Karpas-422 (cell line): ENCODE results near the gene EFCAB12. TPM values are rescaled to one million over a fixed set of nuclear protein-coding genes. Genes with fewer than 3 reads are reported as not detected.

Experiments
- DNase-seq: peaks from one replicate; pipeline ENCODE4 v3.0.0-alpha.2; 2015
- H2AFZ ChIP-seq: fragments of 200-600 bp; sonication (generic); 2 replicates; pipeline ENCODE4 v1.6.1; 2014; ENCODE audit warnings: antibody characterized with exemption, low read length, mixed read lengths
- H3K27ac ChIP-seq: fragments of 200-600 bp; sonication (generic); 2 replicates; pipeline ENCODE4 v1.5.1; 2014; ENCODE audit warnings: mild to moderate bottlenecking, low read length, moderate library complexity
- H3K27me3 ChIP-seq: fragments of 200-600 bp; sonication (generic); 2 replicates; pipeline ENCODE4 v1.6.1; 2014; ENCODE audit warnings: low read length, mixed read lengths
- H3K36me3 ChIP-seq: fragments of 200-600 bp; sonication (generic); 2 replicates; pipeline ENCODE4 v1.6.1; 2014; ENCODE audit warnings: low read length, mixed read lengths; ENCODE audit not compliant: insufficient read depth
- H3K4me1 ChIP-seq: fragments of 200-600 bp; sonication (generic); 2 replicates; pipeline ENCODE4 v1.6.1; 2014; ENCODE audit warnings: mild to moderate bottlenecking, low read length, mixed read lengths
- H3K4me2 ChIP-seq: fragments of 200-600 bp; sonication (generic); 2 replicates; pipeline ENCODE4 v1.6.1; 2014; ENCODE audit warnings: low read length, low read depth, mild to moderate bottlenecking; ENCODE audit not compliant: poor library complexity, severe bottlenecking
- H3K4me3 ChIP-seq: fragments of 200-600 bp; sonication (generic); 2 replicates; pipeline ENCODE4 v1.5.1; 2014; ENCODE audit warnings: mild to moderate bottlenecking, antibody characterized with exemption, low read length, mixed read lengths
- H3K79me2 ChIP-seq: fragments of 200-600 bp; sonication (generic); 2 replicates; pipeline ENCODE4 v1.6.1; 2014; ENCODE audit warnings: mild to moderate bottlenecking, low read length, mixed read lengths
- H3K9ac ChIP-seq: fragments of 200-600 bp; sonication (generic); 2 replicates; pipeline ENCODE4 v1.6.0; 2014; ENCODE audit warnings: low read length
- H3K9me2 ChIP-seq: fragments of 200-600 bp; sonication (generic), shearing (Covaris generic); replicated peaks from 2 replicates; pipeline ENCODE4 v1.6.0; 2014; ENCODE audit warnings: mild to moderate bottlenecking, low read length, moderate library complexity; ENCODE audit not compliant: insufficient read depth
- H3K9me3 ChIP-seq: fragments of 300-700, 200-600 bp; sonication (generic); 2 replicates; pipeline ENCODE4 v1.6.1; 2014; ENCODE audit warnings: low read length, mixed read lengths
- H4K20me1 ChIP-seq: fragments of 200-600 bp; sonication (generic); 2 replicates; pipeline ENCODE4 v1.6.1; 2014; ENCODE audit warnings: mild to moderate bottlenecking, antibody characterized with exemption, low read length, low read depth; ENCODE audit not compliant: insufficient read depth
- total RNA-seq: library from RNA; depleted of rRNA; stranded (reverse); fragments of >200 nt; shearing (Covaris generic); gene quantifications from 2 replicates; pipeline ENCODE4 v1.2.3, GENCODE V29; 2014; ENCODE audit warnings: low replicate concordance

EFCAB12 gene
- total RNA-seq, 1 experiment from 2014 or later = not detected

DNA sequence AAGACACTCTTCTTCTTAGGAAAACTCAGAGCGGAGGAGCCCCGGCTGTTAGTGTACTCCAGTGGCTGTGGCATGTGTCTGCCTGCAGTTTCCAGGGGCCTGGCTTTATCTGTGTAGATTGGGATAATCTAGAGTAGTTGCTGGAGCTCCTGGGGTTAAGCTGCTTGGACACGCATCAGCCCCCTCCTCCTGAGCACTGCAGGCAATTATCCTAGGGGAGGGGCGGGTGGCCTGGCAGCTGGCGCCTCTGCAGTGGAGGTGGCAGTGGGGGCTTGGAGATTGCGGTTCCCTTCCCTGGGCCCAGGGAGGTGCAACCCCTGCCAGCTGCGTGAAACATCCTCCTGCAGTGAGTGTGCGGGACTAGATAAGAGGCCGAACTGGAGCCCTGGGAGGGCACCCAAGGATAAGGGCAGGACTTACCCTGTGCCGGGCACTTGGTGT, 68.2 kb downstream of the EFCAB12 start:
- no peaks in the 10 kb centered on the region for H3K36me3 ChIP-seq
- no peak overlapping the region for H2AFZ ChIP-seq
- H4K20me1 ChIP-seq = no peaks in the 10 kb centered on the region
- H3K9me3 ChIP-seq = no peaks in the 10 kb centered on the region
- H3K27ac ChIP-seq = no peak overlapping the region
- H3K79me2 ChIP-seq = no peaks in the 10 kb centered on the region
- DNase-seq = no peak
- H3K27me3 ChIP-seq = no peaks in the 10 kb centered on the region; the same call in 1 of the 2 replicates
- H3K4me2 ChIP-seq = no peak overlapping the region
- no peak overlapping the region for H3K9ac ChIP-seq
- no peaks in the 10 kb centered on the region for H3K4me1 ChIP-seq
- no peaks in the 10 kb centered on the region for H3K9me2 ChIP-seq
- H3K4me3 ChIP-seq = no peak overlapping the region

DNA sequence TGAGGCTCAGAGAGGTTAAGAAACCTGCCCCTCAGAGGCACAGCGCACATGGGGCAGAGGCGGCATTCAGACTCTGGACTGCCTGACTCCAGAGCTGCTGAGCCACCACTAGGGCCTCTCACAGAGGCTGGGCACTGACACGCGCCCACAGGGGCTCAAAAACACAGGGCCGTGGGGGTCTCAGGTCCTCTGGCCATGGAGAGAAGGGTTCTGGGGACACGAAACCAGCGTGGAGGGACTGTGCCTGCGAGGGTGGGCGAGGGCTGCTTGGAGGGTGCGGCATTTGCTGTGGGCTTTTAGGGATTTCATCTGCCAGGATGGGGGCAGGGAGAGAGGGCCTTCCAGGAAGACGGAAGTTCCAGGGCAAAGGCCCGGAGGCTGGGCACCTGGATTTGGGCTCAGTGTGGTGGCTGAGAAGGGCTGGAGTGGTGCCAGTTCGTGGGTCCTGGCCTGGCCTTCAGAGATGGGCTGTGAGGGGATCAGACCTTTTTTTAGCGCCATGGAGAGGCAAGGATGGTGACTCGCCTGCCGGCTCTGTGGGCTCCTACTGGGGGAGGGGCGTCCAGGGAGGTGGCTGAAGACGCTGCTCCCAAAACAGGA, 69.6 kb downstream of the EFCAB12 start:
- H3K36me3 ChIP-seq = no peaks in the 10 kb centered on the region
- no peaks in the 10 kb centered on the region for H3K4me1 ChIP-seq
- H3K9ac ChIP-seq = no peak overlapping the region
- no peaks in the 10 kb centered on the region; the same call in 1 of the 2 replicates for H3K27me3 ChIP-seq
- no peak for DNase-seq
- no peak overlapping the region for H3K4me2 ChIP-seq
- H3K9me3 ChIP-seq = no peaks in the 10 kb centered on the region
- H4K20me1 ChIP-seq = no peaks in the 10 kb centered on the region
- no peak overlapping the region for H3K27ac ChIP-seq
- H2AFZ ChIP-seq = no peak overlapping the region
- H3K79me2 ChIP-seq = no peaks in the 10 kb centered on the region
- no peaks in the 10 kb centered on the region for H3K9me2 ChIP-seq
- H3K4me3 ChIP-seq = no peak overlapping the region

DNA sequence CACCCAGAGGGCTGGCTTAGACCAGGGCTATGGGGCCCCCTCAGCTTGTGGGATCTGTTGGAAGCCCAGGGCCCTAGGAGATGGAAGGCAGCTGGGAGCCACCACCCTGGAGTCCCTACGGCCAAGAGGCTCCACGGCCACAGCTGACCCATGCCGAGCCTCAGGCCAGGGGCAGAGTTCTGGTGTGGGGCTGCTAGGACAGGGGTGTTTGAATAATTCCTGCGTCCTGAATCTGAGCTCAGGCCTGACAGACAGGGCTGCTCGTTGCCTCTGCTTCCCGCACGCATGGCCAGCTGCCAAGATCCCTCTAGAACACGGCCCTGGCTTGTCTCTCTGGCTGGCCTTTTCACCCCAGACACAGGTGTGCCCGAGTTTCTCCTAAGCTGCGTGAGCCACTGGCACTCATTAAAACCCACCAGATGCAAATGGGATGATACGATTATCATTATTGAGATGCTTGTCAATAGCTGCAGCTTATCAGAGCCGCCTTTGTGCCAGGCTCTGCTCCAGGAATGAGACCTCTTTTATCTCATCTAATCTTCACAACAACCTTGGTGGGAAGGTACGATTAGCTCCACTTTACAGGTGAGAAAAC, 70.2 kb downstream of the EFCAB12 start:
- DNase-seq = no peak
- no peaks in the 10 kb centered on the region for H3K9me3 ChIP-seq
- H3K4me3 ChIP-seq = no peak overlapping the region
- H3K4me1 ChIP-seq = no peaks in the 10 kb centered on the region
- H4K20me1 ChIP-seq = no peaks in the 10 kb centered on the region
- H2AFZ ChIP-seq = no peak overlapping the region
- H3K36me3 ChIP-seq = no peaks in the 10 kb centered on the region
- H3K79me2 ChIP-seq = no peaks in the 10 kb centered on the region
- no peak overlapping the region for H3K9ac ChIP-seq
- no peaks in the 10 kb centered on the region; the same call in 1 of the 2 replicates for H3K27me3 ChIP-seq
- no peaks in the 10 kb centered on the region for H3K9me2 ChIP-seq
- H3K27ac ChIP-seq = no peak overlapping the region
- no peak overlapping the region for H3K4me2 ChIP-seq

DNA sequence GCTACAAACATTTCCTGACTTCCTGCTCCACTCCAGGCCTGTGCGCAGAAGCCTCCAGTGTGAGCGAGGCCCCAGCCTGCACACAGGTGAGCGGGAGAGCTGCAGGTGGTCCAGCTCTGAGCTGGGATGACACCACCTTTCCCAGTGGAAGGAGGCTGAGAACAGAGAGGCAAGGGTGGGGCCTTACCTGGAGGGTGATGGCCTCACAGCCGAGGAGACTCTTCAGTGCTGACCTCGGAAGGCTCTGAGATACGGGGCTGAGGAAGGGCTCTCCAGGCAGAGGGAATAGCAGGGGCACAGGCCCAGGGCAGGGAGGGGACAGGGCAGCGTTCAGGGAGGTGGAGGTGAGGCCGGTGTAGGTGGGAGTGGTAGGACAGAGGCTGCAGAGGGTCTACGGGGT, 70.8 kb downstream of the EFCAB12 start:
- no peak for DNase-seq
- H4K20me1 ChIP-seq = no peaks in the 10 kb centered on the region

DNA sequence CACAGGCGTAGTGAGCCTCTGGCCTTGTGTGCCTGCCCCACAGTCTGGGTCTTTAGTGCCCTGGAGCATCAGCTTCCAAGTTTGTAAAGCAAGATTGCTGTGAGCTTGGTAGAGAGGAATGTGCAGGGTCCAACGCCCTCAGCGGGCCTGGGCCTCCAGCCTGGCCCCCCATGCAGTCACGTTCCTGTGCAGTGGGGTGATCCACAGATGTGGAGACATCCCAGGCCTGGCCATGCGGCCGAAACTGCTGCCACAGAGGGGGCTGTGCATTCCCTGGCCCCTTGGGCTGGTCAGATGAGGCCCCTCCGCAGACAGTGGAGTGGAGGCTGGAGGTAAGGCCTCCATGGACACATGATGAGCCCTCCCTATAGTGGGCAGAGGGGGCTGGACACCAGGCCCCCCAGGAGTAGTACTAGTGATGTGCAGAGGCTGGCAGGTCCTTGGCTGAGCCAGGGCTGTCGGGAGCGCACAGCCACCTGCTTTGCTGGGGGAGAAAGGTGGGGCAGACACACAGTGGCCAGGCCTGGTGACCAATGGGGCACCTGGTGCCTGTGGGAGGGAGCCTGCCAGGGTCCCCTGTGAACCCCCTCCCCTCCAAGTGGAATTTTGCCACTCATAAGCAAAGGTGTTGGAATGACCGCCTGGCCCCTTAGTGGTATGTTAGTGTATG, 71.5 kb downstream of the EFCAB12 start:
- no peak overlapping the region for H2AFZ ChIP-seq
- H3K9me3 ChIP-seq = no peaks in the 10 kb centered on the region
- no peaks in the 10 kb centered on the region for H4K20me1 ChIP-seq
- no peaks in the 10 kb centered on the region for H3K9me2 ChIP-seq
- DNase-seq = no peak
- no peaks in the 10 kb centered on the region for H3K36me3 ChIP-seq
- no peak overlapping the region for H3K27ac ChIP-seq
- no peak overlapping the region for H3K4me2 ChIP-seq
- H3K9ac ChIP-seq = no peak overlapping the region
- no peaks in the 10 kb centered on the region for H3K4me1 ChIP-seq
- no peaks in the 10 kb centered on the region for H3K79me2 ChIP-seq
- no peak overlapping the region for H3K4me3 ChIP-seq
- no peaks in the 10 kb centered on the region; the same call in 1 of the 2 replicates for H3K27me3 ChIP-seq

More for the DNA sequence above, 70.8 kb downstream of the EFCAB12 start:
- Histone ChIP-seq H3K79me2 (no peaks in the 10 kb centered on the region), H3K9ac (no peak overlapping the region), H3K9me2 (no peaks in the 10 kb centered on the region), H3K4me2 (no peak overlapping the region), H3K4me1 (no peaks in the 10 kb centered on the region), H3K27me3 (no peaks in the 10 kb centered on the region; the same call in 1 of the 2 replicates), H3K4me3 (no peak overlapping the region), H3K9me3 (no peaks in the 10 kb centered on the region), H3K27ac (no peak overlapping the region), H3K36me3 (no peaks in the 10 kb centered on the region), H2AFZ (no peak overlapping the region)

DNA sequence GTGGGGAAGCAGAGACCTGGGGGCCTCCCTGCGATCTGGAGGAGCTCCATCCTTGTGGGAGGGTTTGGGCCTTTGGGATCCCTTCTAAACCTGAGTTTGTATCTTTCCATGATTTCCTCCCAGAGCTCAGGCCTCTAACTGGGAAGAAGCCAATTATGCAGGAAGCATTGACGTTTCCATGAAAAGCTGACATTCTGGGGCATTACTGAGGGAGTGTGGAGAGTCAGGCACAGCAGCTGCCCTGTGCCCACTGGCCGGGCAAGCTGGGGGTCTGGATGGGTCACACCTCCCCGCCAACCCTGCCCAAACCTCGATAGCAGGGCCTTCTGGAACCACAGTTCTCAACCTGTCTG, 74.9 kb downstream of the EFCAB12 start:
- Histone ChIP-seq H3K9ac (no peak overlapping the region), H3K79me2 (no peaks in the 10 kb centered on the region), H3K27me3 (no peaks in the 10 kb centered on the region), H3K27ac (no peak overlapping the region), H3K4me1 (no peaks in the 10 kb centered on the region), H4K20me1 (no peaks in the 10 kb centered on the region), H3K36me3 (no peaks in the 10 kb centered on the region), H2AFZ (no peak overlapping the region), H3K4me3 (no peak overlapping the region), H3K9me2 (no peaks in the 10 kb centered on the region), H3K9me3 (no peaks in the 10 kb centered on the region), H3K4me2 (no peak overlapping the region)
- DNase-seq = no peak

DNA sequence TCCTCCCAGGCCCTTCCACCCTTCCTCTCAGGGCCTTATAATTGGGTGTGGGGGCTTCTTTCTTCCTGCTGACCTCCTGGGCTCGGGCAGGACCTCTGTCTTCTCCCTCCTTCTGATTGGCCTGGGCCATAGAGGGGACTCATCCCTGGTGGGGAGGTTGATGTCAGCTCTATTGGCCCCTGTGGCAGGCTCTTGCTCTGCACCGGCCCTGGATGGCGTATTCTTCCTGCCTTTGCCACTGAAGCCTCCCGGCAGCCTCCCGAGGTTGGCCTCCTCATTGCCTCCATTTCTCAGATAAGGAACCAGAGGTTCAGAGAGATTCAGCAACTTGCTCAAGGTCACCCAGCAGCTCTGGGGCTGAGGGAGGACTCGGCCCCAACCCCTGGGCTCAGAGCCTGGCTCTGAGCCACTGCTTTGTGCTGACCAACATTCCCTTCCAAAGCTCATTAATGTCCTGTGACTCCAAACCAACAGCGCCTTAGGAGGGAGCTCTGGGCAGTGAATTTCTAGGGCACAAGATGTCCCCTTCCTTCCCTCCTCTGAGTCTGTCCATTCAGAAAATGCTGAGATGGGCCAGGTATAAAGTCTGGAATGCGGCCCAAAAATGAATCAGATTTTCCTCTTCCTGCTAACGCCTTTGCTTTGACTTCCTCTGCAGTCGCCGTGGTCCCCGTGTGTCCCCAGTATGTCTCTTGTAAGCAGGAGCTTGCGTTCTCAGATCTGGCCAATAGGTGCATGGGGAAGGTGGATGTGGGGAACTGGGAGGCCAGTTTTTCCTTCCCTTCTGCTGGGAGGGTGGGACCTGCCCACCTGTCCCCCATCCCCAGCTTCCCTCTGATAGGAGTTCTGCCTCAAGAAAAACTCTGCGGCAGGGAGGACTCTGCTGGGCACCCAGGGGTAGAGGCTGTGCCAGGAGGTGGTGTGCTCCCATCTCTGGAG, 75.5 kb downstream of the EFCAB12 start:
- Histone ChIP-seq H3K4me1 (no peaks in the 10 kb centered on the region), H3K79me2 (no peaks in the 10 kb centered on the region), H4K20me1 (no peaks in the 10 kb centered on the region), H3K4me3 (no peak overlapping the region), H3K27ac (no peak overlapping the region), H3K9ac (no peak overlapping the region), H3K9me3 (no peaks in the 10 kb centered on the region), H3K9me2 (no peaks in the 10 kb centered on the region), H3K4me2 (no peak overlapping the region), H3K36me3 (no peaks in the 10 kb centered on the region), H2AFZ (no peak overlapping the region), H3K27me3 (no peaks in the 10 kb centered on the region)
- DNase-seq = no peak

DNA sequence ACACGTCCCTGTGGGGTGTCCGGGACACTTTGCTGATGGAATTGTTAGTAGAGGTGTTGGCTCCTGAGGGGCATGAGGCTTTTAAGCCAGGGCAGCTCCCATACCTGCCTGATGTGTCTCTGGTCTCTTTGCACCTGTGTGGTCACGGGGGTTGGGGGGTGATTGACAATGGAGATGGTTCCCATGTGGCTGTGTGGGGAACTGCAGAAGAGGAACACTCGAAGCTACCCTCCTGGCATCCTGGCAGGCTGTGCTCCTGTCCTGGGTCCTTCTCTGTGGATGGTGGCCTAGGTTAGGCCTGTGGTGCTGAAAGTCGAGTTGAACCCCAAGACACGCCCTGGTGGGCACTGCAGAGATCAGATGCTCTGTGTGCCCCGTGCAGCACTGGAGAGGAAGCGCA, 76.4 kb downstream of the EFCAB12 start:
- H2AFZ ChIP-seq = no peak overlapping the region
- DNase-seq = peak; percentile 62
- H3K9me2 ChIP-seq = no peaks in the 10 kb centered on the region
- H4K20me1 ChIP-seq = no peaks in the 10 kb centered on the region
- H3K27me3 ChIP-seq = no peaks in the 10 kb centered on the region
- no peak overlapping the region for H3K9ac ChIP-seq
- no peak overlapping the region for H3K27ac ChIP-seq
- no peaks in the 10 kb centered on the region for H3K36me3 ChIP-seq
- no peaks in the 10 kb centered on the region for H3K9me3 ChIP-seq
- no peak overlapping the region for H3K4me2 ChIP-seq
- no peak overlapping the region for H3K4me3 ChIP-seq
- no peaks in the 10 kb centered on the region for H3K4me1 ChIP-seq
- H3K79me2 ChIP-seq = no peaks in the 10 kb centered on the region
